Fibroblast of villous mesenchyme (primary cell): ENCODE results near the gene TREX2. TPM values are rescaled to one million over a fixed set of nuclear protein-coding genes. Genes with fewer than 3 reads are reported as not detected.

Source experiments
- DNase-seq: peaks from one replicate; pipeline ENCODE4 v3.0.0-alpha.2; 2010; ENCODE audit warnings: low read depth
- H3K4me3 ChIP-seq: 2 replicates; pipeline ENCODE4 v1.5.1; 2011; ENCODE audit warnings: low read depth, mild to moderate bottlenecking, low read length
- total RNA-seq: library from RNA; depleted of rRNA; stranded (reverse); fragments of >200 nt; gene quantifications from 2 replicates; pipeline ENCODE4 v1.2.3, GENCODE V29; 2012
- TF ChIP-seq, protein P1 (sequence below): IDR thresholded peaks from 2 replicates; pipeline ENCODE4 v1.5.1; 2012; ENCODE audit warnings: low read depth, mild to moderate bottlenecking, low read length; ENCODE audit not compliant: insufficient read depth

The TREX2 gene
- total RNA-seq, 1 donor, result 3.0 TPM

DNA sequence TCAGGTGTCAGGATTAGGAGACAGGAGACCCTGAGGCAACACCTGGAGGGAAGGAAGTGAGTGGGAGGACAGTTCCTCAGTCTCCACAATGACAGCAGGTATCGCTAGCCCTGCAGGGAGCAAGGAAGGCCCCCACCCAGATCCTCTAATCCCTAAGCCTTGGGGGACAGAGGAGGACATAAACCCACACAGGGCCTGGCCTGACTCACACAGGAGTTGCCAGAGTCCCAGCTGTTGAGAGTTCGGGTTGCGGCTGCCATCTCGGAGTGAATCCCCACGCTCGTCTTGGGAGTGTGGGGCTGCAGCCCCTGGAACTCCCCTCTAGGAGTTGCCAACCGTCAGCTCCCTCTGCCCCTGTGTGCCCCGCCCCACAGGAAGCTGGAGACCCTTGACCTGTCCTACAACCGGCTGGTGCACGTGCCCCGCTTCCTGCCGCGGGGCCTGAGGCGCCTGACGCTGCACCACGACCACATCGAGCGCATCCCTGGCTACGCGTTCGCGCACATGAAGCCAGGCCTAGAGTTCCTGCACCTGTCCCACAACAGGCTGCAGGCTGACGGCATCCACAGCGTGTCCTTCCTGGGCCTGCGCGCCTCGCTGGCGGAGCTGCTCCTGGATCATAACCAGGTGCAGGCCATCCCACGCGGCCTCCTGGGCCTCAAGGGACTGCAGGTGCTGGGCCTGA is 39.7 kb upstream of the TREX2 start:
- no peak for DNase-seq
- TF ChIP-seq, protein P1, sequence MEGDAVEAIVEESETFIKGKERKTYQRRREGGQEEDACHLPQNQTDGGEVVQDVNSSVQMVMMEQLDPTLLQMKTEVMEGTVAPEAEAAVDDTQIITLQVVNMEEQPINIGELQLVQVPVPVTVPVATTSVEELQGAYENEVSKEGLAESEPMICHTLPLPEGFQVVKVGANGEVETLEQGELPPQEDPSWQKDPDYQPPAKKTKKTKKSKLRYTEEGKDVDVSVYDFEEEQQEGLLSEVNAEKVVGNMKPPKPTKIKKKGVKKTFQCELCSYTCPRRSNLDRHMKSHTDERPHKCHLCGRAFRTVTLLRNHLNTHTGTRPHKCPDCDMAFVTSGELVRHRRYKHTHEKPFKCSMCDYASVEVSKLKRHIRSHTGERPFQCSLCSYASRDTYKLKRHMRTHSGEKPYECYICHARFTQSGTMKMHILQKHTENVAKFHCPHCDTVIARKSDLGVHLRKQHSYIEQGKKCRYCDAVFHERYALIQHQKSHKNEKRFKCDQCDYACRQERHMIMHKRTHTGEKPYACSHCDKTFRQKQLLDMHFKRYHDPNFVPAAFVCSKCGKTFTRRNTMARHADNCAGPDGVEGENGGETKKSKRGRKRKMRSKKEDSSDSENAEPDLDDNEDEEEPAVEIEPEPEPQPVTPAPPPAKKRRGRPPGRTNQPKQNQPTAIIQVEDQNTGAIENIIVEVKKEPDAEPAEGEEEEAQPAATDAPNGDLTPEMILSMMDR, result no peak
- H3K4me3 ChIP-seq, result no peak overlapping the region

DNA sequence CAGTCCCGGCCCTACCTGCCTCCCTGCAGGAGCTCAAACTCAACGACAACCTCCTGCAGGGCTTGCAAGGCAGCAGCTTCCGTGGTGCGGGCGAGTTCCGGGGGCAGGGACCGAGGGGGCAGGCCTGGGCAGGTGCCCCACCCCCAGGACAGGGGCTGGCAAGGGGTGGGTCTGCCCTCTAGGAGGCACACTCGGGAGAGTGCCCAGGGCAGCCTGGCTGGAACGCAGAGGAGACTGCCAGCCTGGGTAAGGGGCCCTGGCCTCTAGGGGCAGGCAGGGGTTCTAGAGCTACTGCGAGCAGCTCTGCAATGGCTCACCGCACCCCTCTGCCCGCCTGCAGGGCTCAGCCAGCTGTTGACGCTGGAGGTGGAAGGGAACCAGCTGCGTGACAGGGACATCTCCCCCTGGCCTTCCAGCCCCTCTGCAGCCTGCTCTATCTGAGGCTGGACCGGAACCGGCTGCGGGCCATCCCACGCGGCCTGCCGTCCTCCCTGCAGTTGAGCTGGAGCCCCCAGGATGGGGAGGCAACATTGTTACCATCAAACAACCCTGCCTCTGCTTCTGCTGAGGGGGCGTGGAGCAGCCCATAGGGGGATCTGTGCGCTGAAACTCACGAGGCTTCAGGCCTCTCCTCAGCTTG is 36.6 kb upstream of the TREX2 start:
- DNase-seq, result no peak
- TF ChIP-seq, protein P1, result no peak
- H3K4me3 ChIP-seq, result no peak overlapping the region

DNA sequence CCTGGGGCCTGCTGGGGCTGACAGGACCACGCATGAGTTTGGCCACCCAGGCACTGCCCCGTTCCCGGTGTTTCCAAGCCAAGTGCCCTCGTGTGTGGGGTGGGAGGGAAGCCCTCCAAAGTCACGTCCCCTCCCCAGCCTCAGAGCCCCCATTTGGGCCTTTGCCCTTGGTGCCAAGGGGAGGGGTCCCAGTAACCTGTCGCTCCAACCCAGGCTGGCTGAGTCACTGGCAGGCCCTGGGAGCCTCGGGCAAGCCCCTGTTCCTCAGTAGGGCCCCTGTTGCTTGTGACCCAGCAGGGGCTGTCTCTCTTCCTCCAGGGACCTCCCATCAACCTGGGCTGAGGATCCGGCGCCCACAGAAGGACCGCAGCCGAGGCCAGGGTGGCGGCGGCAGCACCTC is 35.2 kb upstream of the TREX2 start:
- TF ChIP-seq, protein P1, result no peak
- no peak for DNase-seq
- no peak overlapping the region for H3K4me3 ChIP-seq

DNA sequence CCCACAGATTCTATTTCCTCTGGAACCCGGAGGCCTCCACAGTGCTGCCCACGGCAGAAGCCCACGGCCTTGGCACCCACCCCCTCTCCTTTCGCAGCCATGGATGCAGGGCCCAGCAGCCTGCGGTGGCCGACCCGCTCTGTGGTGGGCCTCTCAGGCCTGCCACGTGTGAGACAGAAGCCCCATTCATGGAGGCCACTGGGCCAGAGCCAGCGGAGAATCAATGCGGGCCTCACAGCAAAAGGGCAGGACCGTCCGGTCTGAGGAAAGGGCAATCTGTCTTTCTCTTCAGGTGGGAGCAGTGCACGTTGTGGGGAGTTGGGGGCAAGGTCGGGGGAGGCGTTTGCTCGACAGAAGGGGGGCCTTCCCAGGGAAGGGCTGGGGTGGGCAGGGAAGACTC is 32.9 kb upstream of the TREX2 start:
- TF ChIP-seq, protein P1, result no peak
- no peak for DNase-seq
- H3K4me3 ChIP-seq, result no peak overlapping the region

DNA sequence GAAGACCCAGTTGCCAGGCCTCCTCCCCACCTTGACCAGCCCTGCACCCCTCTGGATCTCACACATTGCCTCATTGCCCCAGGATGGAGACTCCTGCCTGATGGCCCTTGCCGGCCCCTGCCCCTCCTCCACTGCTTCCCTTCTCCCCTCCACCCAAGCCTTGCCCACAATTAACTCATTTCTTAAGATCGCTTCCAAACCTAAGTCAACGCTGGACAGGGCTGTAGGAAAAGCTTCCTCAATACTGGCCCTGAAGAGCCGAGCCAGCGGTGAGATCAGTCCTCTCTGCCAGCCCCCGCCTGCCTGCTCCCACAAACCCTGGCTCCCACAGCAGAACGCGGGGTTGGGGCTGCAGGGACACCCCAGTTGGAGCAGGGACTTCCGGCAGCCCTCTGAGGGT is 32.0 kb upstream of the TREX2 start:
- TF ChIP-seq, protein P1, result no peak
- no peak for DNase-seq
- no peak overlapping the region for H3K4me3 ChIP-seq

DNA sequence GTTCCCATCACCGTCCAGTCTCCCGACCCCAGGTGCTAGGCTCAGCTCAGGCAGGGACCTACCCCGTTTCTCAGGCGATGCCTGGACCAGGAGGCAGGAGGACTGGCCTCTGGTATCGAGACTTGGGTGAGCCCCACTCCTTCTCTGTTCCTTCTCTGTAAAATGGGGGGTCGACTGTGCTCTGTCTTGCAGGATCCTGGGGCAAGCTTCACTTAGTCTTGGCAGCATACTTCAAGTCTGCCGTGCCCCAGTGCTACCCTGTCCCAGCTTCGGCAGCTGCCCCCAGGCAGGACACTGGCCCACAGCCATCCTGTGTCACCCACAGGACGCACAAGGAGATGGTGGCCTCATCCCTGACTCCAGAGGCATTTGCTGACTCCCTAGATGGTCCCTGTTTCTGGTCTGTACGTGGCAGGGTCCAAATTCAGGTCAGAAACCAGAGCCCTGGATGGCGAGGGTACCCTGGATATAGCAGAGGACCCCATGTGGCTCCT is 31.6 kb upstream of the TREX2 start:
- TF ChIP-seq, protein P1, result no peak
- no peak for DNase-seq
- H3K4me3 ChIP-seq, result no peak overlapping the region
